Measurements from ENCODE around the gene WFS1.

- TF ChIP-seq CTCF (IDR thresholded peaks at IDR 0.05; ENCODE audit: poor library complexity) (no peak), EZH2 (IDR thresholded peaks at IDR 0.05; ENCODE audit: borderline replicate concordance) (no peak), EZH2phosphoT487 (IDR thresholded peaks at IDR 0.05; ENCODE audit: low read depth, severe bottlenecking, unreplicated experiment) (no peak)
Observed at GRCh38 chr4:6229095-6229494, 40.6 kb upstream of the WFS1 start.
